ENCODE data around the gene GNB1L. TPM values are rescaled to one million over a fixed set of nuclear protein-coding genes. Genes with fewer than 3 reads are reported as not detected.

Gene GNB1L
- total RNA-seq, 2 donors from 2014 or later: 13.9 to 20.5 TPM

DNA sequence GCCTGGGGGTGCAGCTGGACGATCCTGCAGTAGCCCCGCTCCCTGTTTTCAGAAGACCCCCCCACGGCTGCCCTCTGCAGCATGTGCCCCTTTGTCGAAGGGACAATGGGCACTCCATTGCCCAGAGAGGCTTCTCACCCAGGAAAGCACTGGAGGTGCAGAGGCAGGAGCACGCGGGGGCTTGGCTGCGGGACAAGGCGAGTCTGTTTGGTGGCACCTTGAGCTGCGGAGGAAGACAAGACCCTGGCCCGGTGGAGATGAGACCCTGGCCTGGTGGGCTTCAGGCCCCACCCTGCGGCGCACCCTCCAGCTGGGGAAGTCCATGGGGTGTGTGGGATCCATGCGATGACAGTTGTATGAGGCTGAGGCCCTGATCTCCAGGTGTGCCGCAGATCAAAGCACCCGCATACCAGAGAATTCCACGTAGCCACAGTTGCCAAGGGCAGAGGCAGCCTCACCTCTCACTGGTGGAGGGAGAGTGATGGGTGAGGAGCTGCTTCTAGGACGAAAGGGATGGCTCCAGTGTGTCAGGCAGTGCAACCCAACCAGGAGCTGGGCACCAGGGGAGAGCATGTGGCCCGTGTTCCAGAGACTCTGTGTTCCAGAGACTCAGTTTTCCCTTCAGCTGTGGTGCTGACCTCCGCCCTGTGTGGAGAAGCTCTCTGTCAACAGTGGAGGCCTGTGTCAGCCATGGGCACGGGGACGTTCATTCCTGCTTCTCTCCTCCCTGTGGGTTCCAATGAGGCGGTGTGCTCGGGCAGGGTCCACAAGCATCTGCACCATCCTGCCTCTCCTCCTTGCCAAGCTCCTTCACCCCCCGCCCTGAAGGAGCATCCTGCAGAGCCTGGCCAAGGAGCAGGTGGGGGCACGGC, 84.1 kb downstream of the GNB1L start:
- H3K9me3 Mint-ChIP-seq: no peaks in the 10 kb centered on the region
- peaks cover 11% of the 10 kb centered on the region for H3K4me1 Mint-ChIP-seq (ENCODE audit: low read depth)
- no peaks in the 10 kb centered on the region for H3K36me3 Mint-ChIP-seq (ENCODE audit: insufficient read depth in 2 of 2)
- peaks cover 64% of the 10 kb centered on the region for H3K27me3 Mint-ChIP-seq (ENCODE audit: low read depth)
- no peak for ATAC-seq (replicated peaks in 1 of 2)
- no peak overlapping the region for H3K4me3 Mint-ChIP-seq
- no peak overlapping the region for H3K27ac Mint-ChIP-seq
- DNase-seq: no peak

DNA sequence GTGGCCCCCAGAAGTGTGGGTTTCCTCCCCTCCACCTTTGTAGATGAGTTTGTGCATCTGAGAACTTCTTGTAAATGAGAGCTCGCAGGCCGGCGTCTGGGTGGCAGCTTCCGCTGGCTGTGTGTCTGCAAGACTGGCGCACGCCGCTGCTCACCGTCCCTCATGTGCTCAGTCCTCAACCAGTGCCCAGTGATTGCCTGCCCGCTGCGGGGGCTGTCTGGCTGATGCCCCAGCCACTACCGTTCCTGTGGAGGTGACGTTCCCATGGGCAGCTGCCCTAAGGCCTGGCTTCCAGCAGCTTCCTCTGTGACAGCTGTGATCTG, 85.3 kb downstream of the GNB1L start:
- no peak overlapping the region for H3K4me3 Mint-ChIP-seq
- H3K4me1 Mint-ChIP-seq (ENCODE audit: low read depth): peaks cover 11% of the 10 kb centered on the region
- no peaks in the 10 kb centered on the region for H3K9me3 Mint-ChIP-seq
- no peak overlapping the region for H3K27ac Mint-ChIP-seq
- no peaks in the 10 kb centered on the region for H3K36me3 Mint-ChIP-seq (ENCODE audit: insufficient read depth in 2 of 2)
- peaks cover 73% of the 10 kb centered on the region for H3K27me3 Mint-ChIP-seq (ENCODE audit: low read depth)
- no peak for DNase-seq
- ATAC-seq (replicated peaks in 1 of 2): no peak

DNA sequence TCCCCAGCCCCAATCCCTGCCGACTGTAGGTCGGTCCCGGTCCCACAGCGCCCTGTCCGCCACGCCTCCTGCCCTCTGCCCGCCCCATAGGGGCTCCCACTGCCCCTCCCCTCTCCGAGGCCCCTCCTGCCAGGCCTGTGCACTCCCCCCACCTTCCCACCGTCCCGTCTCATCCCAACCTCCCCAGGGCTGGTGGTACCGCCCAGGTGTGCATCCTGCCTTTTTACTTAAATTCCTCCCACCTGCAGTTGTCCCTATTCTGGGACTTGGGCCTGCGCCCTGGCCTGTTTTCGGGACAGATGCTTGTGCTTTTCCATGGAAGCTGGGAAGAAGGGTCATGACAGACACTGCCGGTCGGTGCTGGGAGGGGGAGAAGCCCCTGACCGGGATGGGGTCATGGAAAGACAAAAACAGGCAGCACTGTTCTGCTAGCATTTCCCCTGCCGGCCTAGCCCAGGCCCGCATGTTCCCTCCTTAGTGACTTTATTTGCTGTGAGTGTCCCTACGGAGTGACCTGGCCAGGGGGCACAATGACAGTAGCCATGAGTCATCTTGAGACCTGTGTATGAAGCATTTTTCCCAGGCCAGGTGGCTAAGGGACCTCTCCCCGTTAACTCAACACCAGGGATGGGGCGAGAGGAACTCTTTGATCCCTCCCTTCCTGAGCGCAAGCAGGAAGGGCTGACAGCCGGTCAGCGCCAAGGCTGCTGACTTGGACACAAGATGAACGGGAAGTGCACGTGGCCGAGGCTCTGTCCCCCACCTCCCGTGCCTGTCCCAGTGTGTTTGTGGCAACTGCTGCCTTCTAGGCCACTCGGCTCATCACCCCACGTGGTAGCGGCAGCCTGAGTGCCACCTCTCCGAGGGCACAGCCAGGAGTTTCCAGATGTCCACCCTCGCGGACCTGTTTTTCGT, 87.0 kb downstream of the GNB1L start:
- no peaks in the 10 kb centered on the region for H3K9me3 Mint-ChIP-seq
- DNase-seq (peak in 1 of 2 donors; percentile 36), ATAC-seq (replicated peaks in 1 of 2) (peak; percentile 54 to 57)
- peaks cover 11% of the 10 kb centered on the region for H3K4me1 Mint-ChIP-seq (ENCODE audit: low read depth)
- H3K4me3 Mint-ChIP-seq: peak overlapping the region; percentile 75 to 84
- H3K27ac Mint-ChIP-seq: no peak overlapping the region
- H3K36me3 Mint-ChIP-seq (ENCODE audit: insufficient read depth in 2 of 2): no peaks in the 10 kb centered on the region
- peaks cover 60% of the 10 kb centered on the region for H3K27me3 Mint-ChIP-seq (ENCODE audit: low read depth)

DNA sequence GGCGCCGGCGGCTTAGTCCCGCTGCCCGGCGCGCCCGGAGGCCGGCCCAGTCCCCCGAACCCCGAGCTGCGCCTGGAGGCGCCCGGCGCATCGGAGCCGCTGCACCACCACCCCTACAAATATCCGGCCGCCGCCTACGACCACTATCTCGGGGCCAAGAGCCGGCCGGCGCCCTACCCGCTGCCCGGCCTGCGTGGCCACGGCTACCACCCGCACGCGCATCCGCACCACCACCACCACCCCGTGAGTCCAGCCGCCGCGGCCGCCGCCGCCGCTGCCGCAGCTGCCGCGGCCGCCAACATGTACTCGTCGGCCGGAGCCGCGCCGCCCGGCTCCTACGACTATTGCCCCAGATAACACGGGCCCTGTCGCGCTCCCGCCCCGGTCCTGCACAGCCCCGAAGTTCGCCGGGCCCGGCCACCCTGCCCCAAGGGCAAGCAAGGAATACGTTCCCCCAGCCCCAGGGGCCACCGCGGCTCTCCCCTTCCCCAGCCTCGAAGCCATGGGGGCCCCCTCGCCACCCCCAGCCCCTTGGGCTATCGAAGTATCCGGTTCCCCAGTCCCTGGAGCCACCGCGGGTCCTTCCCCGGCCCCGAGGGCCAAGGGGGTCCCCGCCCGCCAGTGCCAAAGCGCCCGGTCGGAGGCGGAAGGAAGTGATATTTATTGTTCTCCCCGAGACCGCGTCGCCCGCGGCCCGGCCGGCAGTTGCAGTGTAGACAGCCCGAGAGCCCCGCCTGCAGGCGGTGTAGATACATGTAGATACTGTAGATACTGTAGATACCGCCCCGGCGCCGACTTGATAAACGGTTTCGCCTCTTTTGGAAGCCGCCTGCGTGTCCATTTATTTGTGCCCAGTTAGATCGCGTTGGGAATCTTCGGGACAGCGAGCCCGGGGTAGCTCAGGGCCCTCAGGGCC, 87.9 kb downstream of the GNB1L start:
- peak; percentile 83 to 84 for ATAC-seq (replicated peaks in 1 of 2)
- Mint-ChIP-seq H3K27me3 (ENCODE audit: low read depth) (peaks cover 58% of the 10 kb centered on the region), H3K27ac (no peak overlapping the region), H3K9me3 (no peaks in the 10 kb centered on the region), H3K36me3 (ENCODE audit: insufficient read depth in 2 of 2) (no peaks in the 10 kb centered on the region), H3K4me1 (ENCODE audit: low read depth) (peaks cover 11% of the 10 kb centered on the region), H3K4me3 (peak overlapping the region; percentile 75 to 84)
- peak; percentile 72 to 74 for DNase-seq

DNA sequence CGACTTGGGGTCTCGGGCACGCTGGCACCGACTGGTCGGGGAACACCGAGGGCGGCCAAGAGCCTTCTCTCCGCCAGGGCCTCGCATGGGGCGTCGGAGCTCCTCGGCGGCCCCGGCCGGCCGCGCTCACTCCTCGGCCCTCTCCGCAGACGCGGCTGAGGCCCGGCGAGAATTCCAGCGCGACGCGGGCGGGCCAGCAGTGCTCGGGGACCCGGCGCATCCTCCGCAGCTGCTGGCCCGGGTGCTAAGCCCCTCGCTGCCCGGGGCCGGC, 88.5 kb downstream of the GNB1L start:
- peaks cover 11% of the 10 kb centered on the region for H3K4me1 Mint-ChIP-seq (ENCODE audit: low read depth)
- no peaks in the 10 kb centered on the region for H3K36me3 Mint-ChIP-seq (ENCODE audit: insufficient read depth in 2 of 2)
- H3K27me3 Mint-ChIP-seq (ENCODE audit: low read depth): peaks cover 59% of the 10 kb centered on the region
- H3K27ac Mint-ChIP-seq: no peak overlapping the region
- no peak overlapping the region for H3K4me3 Mint-ChIP-seq
- ATAC-seq (replicated peaks in 1 of 2): peak; percentile 4 to 12
- H3K9me3 Mint-ChIP-seq: no peaks in the 10 kb centered on the region
- DNase-seq: no peak

DNA sequence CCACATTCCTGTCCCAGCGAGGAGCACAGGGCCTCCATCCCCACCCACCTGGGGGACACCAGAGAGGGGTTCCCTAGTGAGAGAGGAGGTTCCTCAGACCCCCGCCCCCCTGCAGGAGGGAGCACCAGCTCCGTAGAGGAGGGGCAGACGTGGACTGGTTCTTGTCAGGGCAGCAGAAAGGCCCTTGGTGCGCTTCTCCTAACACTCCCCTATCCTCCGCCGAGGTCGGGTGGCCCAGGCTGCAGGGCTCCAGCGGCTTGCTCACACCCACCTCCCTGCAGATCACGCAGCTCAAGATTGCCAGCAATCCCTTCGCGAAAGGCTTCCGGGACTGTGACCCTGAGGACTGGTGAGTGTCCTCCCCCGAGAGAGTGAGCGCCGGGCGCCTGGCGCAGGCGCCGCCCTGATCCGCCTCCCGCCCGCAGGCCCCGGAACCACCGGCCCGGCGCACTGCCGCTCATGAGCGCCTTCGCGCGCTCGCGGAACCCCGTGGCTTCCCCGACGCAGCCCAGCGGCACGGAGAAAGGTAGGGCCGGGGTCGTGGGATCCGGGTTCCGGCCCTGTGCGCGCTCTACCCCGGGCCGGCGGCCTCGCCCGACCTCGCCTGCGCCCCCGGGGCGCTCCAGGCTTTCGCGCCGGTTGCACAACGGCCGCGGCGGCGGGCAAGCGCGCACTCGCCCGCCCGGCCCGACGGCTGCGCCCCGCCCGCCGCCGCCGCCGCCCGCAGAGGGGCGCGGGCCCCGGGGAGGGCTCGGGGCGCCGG, 89.0 kb downstream of the GNB1L start:
- DNase-seq (peak in 1 of 2 donors; percentile 32), ATAC-seq (replicated peaks in 1 of 2) (peak; percentile 38 to 40)
- Mint-ChIP-seq H3K27ac (no peak overlapping the region), H3K27me3 (ENCODE audit: low read depth) (peaks cover 59% of the 10 kb centered on the region), H3K9me3 (no peaks in the 10 kb centered on the region), H3K36me3 (ENCODE audit: insufficient read depth in 2 of 2) (no peaks in the 10 kb centered on the region), H3K4me3 (peak overlapping the region; percentile 67 to 74), H3K4me1 (ENCODE audit: low read depth) (peaks cover 11% of the 10 kb centered on the region)

DNA sequence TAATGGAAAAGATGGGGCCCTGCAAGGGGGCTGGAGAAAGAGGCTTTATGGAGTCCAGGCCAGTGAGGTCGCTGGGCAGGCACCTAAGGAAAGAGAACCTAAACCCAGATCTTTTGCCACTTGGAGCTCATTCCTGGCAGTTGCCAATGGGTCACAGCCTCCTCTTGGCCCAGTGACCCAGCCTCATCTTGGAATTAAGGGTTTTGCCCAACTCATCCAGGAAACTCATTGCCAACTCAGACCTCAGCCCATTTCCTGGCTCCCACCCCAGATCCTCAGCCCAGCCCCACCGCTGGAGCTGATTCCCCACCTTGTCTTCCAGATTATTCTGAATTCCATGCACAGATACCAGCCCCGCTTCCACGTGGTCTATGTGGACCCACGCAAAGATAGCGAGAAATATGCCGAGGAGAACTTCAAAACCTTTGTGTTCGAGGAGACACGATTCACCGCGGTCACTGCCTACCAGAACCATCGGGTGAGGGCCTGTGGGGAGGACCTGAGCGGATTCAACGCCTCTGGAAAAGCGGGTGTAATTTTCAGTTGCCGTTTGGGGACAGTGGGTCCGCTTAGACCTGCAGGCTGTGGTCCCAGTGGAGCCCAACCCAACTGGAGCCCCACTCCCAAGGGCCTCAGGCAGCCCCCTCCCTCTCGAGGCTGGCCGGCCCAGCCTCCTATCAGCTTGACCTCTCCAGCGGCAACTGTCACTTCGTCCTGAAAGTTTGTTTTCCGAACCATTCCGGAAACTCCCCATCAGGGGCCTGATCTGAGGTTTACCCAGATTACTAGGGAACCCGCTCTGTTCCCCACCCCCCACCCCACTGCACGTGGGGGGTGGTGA, 89.8 kb downstream of the GNB1L start:
- Mint-ChIP-seq H3K36me3 (ENCODE audit: insufficient read depth in 2 of 2) (peaks cover 3 to 4% of the 10 kb centered on the region in 2 donors), H3K4me1 (ENCODE audit: low read depth) (peaks cover 17% of the 10 kb centered on the region), H3K27ac (no peak overlapping the region), H3K4me3 (peak overlapping the region; percentile 51 to 74), H3K9me3 (no peaks in the 10 kb centered on the region), H3K27me3 (ENCODE audit: low read depth) (peaks cover 59% of the 10 kb centered on the region)
- no peak for DNase-seq
- ATAC-seq (replicated peaks in 1 of 2): no peak

DNA sequence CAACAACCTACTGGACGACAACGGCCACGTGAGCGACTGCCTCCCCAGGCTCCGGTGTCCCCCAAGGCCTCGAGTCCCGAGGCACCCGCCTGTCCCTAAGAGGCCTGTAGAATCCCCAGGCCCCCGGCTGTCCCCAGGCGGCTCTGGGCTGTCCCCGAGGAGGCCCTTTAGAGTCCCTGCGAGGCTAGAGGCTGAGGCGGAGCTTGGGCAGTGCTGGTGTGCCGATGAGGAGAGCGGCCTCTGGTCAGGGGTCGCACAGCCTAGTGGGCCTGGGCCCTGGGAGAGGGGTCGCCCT, 90.4 kb downstream of the GNB1L start:
- no peak for DNase-seq
- Mint-ChIP-seq H3K4me1 (ENCODE audit: low read depth) (peaks cover 23% of the 10 kb centered on the region), H3K4me3 (peak overlapping the region in 1 of 2 donors; percentile 8), H3K9me3 (no peaks in the 10 kb centered on the region), H3K36me3 (ENCODE audit: insufficient read depth in 2 of 2) (peaks cover 4 to 5% of the 10 kb centered on the region in 2 donors), H3K27me3 (ENCODE audit: low read depth) (peaks cover 59% of the 10 kb centered on the region), H3K27ac (no peak overlapping the region)
- ATAC-seq (replicated peaks in 1 of 2): no peak

DNA sequence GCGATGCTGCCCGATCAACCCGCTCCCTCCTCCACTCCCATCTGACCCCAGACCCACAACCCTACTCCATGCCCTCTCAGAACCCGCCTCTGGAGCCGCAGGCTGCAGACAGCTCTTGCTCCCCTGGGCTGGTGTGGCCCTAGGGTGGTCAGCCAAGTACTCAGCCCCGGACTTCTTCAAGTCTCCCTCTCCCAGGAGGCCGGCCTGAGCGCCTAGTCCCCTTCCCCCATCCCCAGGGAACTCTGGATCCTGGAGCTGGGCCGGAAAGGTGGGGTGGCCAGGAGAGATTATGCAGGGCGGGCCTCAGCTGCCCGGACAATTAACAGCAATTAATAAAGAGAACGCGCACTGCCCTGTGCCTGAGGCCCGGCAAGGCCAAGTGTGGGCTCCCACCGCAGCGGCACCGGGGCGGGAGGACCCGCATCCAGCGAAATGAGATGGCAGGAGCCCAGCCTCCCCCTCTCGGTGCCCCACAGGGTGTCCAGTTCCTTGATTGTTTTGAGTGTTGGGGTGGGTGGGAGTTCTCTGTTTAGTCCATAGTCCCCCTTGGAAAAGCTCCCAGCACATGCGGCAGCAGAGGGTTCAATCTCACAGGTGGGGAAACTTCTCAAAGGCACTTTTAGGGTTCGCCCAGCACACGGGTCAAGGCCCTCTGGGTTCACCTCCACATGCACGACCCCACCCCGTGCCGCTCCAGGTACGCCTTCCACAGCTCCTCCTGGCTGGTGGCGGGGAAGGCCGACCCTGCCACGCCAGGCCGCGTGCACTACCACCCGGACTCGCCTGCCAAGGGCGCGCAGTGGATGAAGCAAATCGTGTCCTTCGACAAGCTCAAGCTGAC, 91.0 kb downstream of the GNB1L start:
- Mint-ChIP-seq H3K27me3 (ENCODE audit: low read depth) (peaks cover 56% of the 10 kb centered on the region), H3K9me3 (no peaks in the 10 kb centered on the region), H3K4me3 (no peak overlapping the region), H3K4me1 (ENCODE audit: low read depth) (peaks cover 23% of the 10 kb centered on the region), H3K27ac (no peak overlapping the region), H3K36me3 (ENCODE audit: insufficient read depth in 2 of 2) (peaks cover 4 to 5% of the 10 kb centered on the region in 2 donors)
- DNase-seq (no peak), ATAC-seq (replicated peaks in 1 of 2) (no peak)

DNA sequence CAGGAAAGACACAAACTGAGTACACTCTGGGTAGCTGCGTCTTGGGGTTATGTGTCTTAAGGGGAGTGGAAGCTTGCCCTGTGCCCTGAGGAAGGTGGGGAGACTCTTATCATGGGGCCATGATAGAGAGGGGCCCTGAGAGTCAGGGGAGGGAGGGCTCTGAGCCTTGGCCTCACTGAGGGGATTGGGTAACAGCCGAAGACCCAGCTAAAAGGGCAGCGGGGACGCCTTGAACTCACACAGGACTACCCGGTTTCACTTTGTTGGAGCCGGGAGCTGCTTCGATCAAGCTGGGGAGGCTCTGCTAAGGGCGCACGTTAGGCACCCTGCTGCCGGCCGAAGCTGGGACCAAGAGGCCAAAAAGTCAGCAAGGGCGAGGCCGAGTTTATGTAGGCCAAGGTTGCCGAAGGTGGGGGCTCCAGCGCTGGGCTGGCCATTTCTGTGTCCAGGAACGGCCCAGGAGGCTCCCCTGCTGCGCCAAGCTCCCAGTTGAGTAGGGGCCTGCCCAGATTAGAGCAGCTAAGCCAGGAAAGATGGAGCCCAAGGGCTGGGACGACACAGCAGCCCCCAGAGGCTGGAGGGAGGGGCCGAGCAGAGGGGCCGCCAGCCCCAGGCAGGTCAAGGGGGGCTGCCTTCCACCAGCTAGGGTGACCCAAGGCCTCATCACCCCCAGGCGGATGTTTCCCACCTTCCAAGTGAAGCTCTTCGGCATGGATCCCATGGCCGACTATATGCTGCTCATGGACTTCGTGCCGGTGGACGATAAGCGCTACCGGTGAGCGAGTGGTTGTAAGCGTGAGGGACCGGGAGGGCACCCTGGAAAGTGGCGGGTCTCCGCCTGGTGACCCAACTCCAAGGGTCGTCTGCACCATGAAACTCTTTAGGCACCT, 91.9 kb downstream of the GNB1L start:
- ATAC-seq (replicated peaks in 1 of 2) (no peak), DNase-seq (no peak)
- Mint-ChIP-seq H3K27me3 (ENCODE audit: low read depth) (peaks cover 52% of the 10 kb centered on the region), H3K36me3 (ENCODE audit: insufficient read depth in 2 of 2) (peaks cover 4 to 5% of the 10 kb centered on the region in 2 donors), H3K27ac (no peak overlapping the region), H3K4me1 (ENCODE audit: low read depth) (peaks cover 21% of the 10 kb centered on the region), H3K4me3 (no peak overlapping the region), H3K9me3 (no peaks in the 10 kb centered on the region)
